Inflammatory macrophage (primary cell): Measurements from ENCODE around the gene PGS1.
"Not testable (repeated sequence)": the region's sequence is repeated elsewhere in the genome, so short reads cannot be mapped to it uniquely, and the experiment has no call there.

ENCODE experiments used
- DNase-seq, 2 donors: peaks; one replicate each; pipeline ENCODE4 v3.0.0-alpha.2; 2020 to 2022

The PGS1 gene

GRCh38 chr17:78450696-78451345 lies 72.4 kb downstream of the PGS1 start:
- DNase-seq = peak; percentile 6 to 10

- DNase-seq = no peak
These were observed 73.3 kb downstream of the PGS1 start for GRCh38 chr17:78451753-78452152.

- no peak for DNase-seq
These were observed 75.9 kb downstream of the PGS1 start for GRCh38 chr17:78454346-78454745.

GRCh38 chr17:78458091-78458490 lies 79.6 kb downstream of the PGS1 start:
- DNase-seq = no peak

GRCh38 chr17:78458736-78459335 lies 80.4 kb downstream of the PGS1 start:
- no peak for DNase-seq

GRCh38 chr17:78459696-78460095 lies 81.2 kb downstream of the PGS1 start:
- DNase-seq = no peak

- DNase-seq = no peak
These were observed 81.8 kb downstream of the PGS1 start for GRCh38 chr17:78460176-78460675.

GRCh38 chr17:78460951-78461798 lies 82.7 kb downstream of the PGS1 start:
- no peak for DNase-seq

GRCh38 chr17:78461799-78462053 lies 83.3 kb downstream of the PGS1 start:
- no peak for DNase-seq

GRCh38 chr17:78462148-78462547 lies 83.7 kb downstream of the PGS1 start:
- DNase-seq = no peak

GRCh38 chr17:78466109-78466785 lies 87.8 kb downstream of the PGS1 start:
- DNase-seq = not testable (repeated sequence)

- DNase-seq = no peak
These were observed 88.6 kb downstream of the PGS1 start for GRCh38 chr17:78466786-78467715.

- DNase-seq = no peak
These were observed 89.9 kb downstream of the PGS1 start for GRCh38 chr17:78468366-78468765.

GRCh38 chr17:78469443-78469842 lies 91.0 kb downstream of the PGS1 start:
- no peak for DNase-seq

GRCh38 chr17:78471635-78472034 lies 93.2 kb downstream of the PGS1 start:
- no peak for DNase-seq

GRCh38 chr17:78472035-78472905 lies 93.8 kb downstream of the PGS1 start:
- no peak for DNase-seq

- DNase-seq = no peak
These were observed 95.6 kb downstream of the PGS1 start for GRCh38 chr17:78473951-78474613.
